HG03457 (cell line): ENCODE data around the gene MAP3K3.

Source experiments
- ATAC-seq: cut with Tn5 transposase; IDR thresholded peaks from one replicate; pipeline ENCODE4 v1.9.1; 2021; ENCODE audit warnings: moderate number of reproducible peaks; ENCODE audit not compliant: unreplicated experiment

Gene MAP3K3

DNA sequence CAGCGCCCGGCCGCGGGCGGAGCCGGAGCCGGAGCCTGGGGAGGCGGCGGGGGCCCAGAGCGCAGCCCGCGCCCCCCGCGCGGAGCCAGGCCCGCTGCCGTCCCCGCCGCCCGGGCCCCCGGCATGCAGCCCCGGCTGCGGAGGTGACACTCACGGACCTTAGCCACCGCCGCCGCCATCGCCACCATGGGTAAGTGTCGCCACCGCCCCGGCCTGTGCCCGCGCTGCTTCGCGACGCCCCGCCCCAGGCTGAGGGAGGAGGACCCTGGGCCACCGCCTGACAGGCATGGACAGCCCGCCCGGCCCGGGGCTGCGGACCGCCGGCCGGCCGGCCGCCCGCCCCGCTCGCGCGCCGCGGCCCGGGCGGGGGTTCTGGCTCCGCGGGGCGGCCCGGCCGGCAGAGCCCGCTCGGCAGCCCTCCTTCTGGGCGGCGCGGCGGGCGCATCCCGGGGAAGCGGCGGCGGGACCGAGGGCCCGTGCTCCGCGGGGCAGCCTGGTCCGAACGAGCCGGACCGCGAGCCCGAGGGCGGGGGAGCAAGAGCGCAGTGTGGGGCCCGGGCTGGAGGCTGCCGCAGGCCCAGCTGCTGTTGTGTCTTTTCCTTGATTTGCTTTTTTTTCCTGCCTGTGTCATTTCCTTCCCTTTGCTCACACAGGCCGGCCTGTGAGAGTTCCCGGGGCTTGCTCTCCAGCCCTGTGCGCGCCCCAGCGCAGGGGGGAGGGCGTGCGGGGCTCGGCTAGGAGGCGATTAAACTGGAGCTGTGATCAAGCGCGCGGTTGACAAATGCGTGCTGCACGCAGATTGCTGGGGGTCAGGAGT, 565 bp downstream of the MAP3K3 start:
- peak; percentile 12 for ATAC-seq

- no peak for ATAC-seq
Measured at GRCh38 chr17:63623786-63624530, 1.7 kb downstream of the MAP3K3 start.

DNA sequence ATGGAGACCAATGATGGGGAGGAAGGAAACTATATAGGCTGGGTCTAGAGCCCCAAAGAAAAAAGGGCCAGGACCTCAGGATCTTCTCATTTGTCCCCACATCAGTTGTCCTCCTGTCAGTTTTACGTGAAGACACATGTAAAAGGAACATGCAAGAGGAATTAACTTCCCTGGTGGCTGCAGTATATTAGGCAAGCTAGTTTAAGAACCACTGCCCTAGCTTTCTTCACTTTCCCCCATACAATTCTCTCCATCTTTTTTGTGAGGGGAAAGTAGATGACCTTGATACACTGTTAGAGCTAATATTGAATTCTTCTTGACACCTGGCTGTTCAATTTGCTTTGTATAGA, 2.3 kb downstream of the MAP3K3 start:
- no peak for ATAC-seq

DNA sequence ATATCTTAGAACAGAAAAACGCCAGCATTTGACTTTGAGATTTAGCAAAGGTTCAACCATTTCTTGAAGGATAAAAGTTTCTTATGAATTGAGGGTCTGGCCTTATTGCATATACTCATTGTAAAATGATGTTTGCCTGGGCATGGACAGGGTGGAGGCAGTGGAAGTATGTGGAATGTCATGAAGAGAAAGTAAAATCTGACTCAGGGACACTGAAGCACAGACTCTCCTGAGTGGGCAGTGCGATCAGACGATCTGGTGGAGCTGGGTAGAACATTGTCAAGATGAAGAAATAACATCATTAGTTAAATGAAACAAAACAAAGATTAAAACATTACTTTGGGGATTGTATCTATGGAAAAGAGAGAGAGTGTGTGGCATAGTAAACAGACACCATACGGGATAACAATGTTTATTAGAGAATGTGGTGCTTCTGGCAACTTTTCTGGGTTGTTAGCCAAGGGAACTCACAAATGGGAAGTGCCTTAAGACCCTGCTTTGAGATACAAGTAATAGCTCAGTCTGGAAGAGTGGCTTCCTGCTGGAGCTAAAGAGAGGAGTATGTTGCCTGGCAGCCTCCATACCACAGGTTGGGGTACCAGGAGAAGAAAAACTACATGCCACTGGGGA, 4.4 kb downstream of the MAP3K3 start:
- ATAC-seq, result no peak

DNA sequence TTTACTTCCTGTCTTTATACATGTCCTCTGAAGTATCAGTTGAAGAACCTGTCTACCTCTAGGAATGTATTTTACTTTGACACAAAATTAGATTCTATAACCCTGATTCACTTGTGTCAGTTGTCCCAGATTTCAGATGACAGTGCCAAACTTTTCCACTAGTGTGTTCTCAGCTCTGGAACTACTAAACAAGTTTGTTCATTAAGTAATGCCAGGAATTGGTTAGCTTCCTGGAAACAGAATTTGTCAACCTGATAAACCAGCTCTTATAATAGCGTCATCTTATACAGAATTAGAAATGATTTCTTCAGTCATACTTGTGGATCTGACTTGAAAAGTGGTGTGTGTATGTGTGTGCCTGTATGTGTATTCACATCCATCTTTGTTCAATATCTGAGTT, 7.4 kb downstream of the MAP3K3 start:
- ATAC-seq, result no peak

DNA sequence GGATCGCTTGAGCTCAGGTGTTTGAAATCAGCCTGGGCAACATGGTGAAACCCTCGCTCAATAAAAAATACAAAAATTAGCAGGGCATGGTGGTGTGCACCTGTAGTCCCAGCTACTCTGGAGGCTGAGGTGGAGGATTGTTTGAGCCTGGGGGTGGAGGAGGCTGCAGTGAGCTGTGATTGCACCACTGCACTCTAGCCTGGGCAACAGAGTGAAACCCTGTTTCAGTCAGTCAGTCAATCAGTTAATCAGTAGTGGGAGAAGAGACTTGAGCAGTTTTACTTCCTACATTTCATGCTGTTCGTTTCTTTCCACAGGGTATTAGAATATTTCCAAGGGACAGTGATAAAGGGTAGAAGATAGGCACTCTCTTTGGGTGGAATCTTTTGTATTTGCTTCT, 8.8 kb downstream of the MAP3K3 start:
- no peak for ATAC-seq

DNA sequence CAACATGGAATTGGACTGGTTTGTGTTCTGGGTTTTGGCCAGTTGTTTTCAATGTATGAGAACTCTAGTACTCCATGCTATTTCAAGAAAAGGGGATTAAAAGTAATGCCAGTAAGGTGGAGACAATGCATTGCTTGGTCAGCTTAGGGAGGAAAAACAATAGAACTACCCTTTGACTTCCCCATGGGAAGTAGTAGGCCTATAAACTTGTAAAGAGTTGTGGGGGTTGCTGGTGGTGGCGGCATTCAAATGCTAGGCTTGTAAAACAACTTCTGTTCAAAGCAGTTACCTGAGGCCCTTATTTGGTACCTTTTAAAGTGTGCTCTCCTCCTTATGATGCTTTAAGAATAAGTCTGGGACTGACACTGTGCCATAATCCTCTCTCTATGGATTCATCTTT, 9.4 kb downstream of the MAP3K3 start:
- ATAC-seq, result no peak

GRCh38 chr17:63633742-63634141, 11.5 kb downstream of the MAP3K3 start:
- no peak for ATAC-seq

GRCh38 chr17:63634163-63634562, 11.9 kb downstream of the MAP3K3 start:
- ATAC-seq, result no peak

DNA sequence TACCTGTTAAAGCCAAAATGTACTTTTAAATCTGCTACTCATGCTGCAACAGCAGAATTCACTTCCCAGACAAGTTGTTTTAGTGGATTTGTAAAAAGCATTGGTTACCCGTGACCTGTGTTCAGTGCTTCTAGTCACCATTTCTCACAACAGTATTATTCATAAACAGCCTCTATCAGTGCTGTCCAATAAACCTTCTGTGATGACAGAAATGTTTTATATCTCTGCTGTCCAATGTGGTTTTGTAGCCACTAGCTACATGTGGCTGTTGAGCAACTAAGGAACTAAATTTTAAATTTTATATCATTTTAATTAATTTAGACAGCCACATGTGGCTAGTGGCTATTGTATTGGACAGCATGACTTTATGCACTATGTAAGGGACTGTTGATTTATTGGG, 12.6 kb downstream of the MAP3K3 start:
- ATAC-seq, result no peak

GRCh38 chr17:63635290-63635689, 13.1 kb downstream of the MAP3K3 start:
- ATAC-seq, result no peak

DNA sequence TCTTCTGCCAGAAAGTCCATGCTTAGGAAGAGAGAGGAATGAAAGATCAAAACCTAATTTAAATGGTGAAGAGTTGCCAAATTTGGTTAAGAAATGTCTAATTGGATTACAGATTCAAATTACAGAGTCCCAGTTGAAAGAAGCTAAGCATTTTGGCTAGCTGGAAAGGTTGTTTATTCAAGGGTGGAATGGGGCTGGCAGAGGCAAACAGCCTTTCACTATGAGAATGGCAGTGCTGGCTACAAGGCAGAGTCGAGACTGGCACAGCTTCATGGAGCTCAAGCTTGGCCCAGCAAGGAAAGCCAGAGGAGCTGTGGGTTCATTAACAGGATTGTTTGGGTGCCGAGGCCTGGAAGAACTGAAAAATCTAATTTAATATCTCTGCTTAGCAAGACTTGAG, 13.6 kb downstream of the MAP3K3 start:
- ATAC-seq, result no peak

GRCh38 chr17:63639125-63639524, 16.9 kb downstream of the MAP3K3 start:
- no peak for ATAC-seq

GRCh38 chr17:63640038-63640437, 17.8 kb downstream of the MAP3K3 start:
- ATAC-seq, result no peak

GRCh38 chr17:63641692-63642448, 19.7 kb downstream of the MAP3K3 start:
- no peak for ATAC-seq

DNA sequence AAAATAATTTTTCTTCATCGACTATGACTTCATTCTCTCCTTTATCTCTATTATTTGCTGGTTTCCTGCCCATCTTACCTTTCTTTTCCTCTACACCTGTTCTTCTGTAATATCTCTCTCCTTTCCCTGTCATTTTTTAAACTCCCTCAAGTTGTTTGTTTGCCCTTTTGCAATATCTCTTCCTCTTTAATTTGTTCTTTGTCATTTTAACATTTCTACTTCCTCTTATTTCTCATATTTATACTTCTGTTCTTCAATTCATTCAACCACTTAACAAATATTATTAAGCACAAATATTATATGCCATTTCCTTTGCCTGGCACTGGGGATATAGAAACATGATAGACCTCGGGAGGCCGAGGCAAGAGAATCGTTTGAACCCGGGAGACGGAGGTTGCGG, 22.6 kb downstream of the MAP3K3 start:
- no peak for ATAC-seq

GRCh38 chr17:63645775-63646487, 23.7 kb downstream of the MAP3K3 start:
- ATAC-seq, result peak; percentile 31

- peak; percentile 67 for ATAC-seq
Measured at GRCh38 chr17:63646488-63646806, 24.2 kb downstream of the MAP3K3 start.

DNA sequence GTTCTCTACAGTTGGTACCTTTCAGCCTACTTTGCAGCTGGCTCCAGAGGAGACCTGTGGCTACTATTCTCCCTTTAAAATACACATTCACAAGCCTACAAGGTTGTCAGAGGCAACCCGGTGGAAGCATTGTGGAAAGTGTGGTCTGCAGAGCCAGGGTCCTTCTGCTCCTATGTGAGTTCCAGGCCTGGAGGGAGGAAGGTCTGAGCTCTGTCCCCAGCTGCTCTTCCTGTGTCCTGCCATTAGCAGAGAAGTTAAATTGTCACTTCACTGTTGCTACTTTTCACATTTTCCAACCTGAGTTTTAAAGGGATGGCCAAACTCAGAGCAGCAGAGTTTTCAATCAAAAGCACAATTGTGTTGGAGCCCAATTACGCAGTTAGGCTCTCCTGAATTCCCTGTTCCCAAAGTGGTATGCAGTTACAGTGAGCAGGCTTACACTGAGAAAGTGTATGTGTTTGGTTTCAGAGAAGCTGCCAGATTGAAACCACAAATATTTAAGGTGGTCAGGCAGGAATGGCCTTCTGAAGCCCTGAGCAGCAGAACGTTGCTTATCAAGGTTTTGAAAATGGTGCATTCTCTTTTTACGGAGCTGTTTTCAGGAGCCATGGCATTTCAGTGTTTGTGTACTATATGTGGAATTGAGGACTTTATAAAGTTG, 25.0 kb downstream of the MAP3K3 start:
- ATAC-seq, result no peak

- no peak for ATAC-seq
Measured at GRCh38 chr17:63647936-63648335, 25.7 kb downstream of the MAP3K3 start.
